Suprapubic skin (tissue), 4 donors: ENCODE results near the gene TDO2.

ENCODE experiments used
- CTCF ChIP-seq, 2 donors: fragments of 200-600 bp in 1 of 2; fragments of 450-650 bp in 1 of 2; sonication (generic) in 1 of 2; IDR thresholded peaks; one replicate each; pipeline ENCODE4 v1.5.1; 2016 to 2019; ENCODE audit warnings: antibody characterized with exemption in 2 of 2, mild to moderate bottlenecking in 1 of 2, moderate library complexity in 1 of 2
- POLR2A ChIP-seq, 2 donors: fragments of 450-650 bp; IDR thresholded peaks; one replicate each; pipeline ENCODE4 v1.6.1; 2017; ENCODE audit warnings: antibody characterized with exemption in 2 of 2, mild to moderate bottlenecking in 2 of 2, moderate library complexity in 2 of 2
- POLR2AphosphoS5 ChIP-seq, 3 donors: sonication (generic); formaldehyde crosslinking; IDR thresholded peaks; one replicate each; pipeline ENCODE4 v1.6.1; 2017; ENCODE audit warnings: antibody characterized with exemption in 3 of 3

- TF ChIP-seq CTCF (IDR thresholded peaks at IDR 0.05): no peak
- no peak for TF ChIP-seq POLR2A (IDR thresholded peaks at IDR 0.05)
- no peak for TF ChIP-seq POLR2AphosphoS5 (IDR thresholded peaks at IDR 0.05)
These were observed 3.6 kb upstream of the TDO2 start for GRCh38 chr4:155899891-155900290.
